Measurements from ENCODE around the gene CLHC1.

CLHC1 gene

DNA sequence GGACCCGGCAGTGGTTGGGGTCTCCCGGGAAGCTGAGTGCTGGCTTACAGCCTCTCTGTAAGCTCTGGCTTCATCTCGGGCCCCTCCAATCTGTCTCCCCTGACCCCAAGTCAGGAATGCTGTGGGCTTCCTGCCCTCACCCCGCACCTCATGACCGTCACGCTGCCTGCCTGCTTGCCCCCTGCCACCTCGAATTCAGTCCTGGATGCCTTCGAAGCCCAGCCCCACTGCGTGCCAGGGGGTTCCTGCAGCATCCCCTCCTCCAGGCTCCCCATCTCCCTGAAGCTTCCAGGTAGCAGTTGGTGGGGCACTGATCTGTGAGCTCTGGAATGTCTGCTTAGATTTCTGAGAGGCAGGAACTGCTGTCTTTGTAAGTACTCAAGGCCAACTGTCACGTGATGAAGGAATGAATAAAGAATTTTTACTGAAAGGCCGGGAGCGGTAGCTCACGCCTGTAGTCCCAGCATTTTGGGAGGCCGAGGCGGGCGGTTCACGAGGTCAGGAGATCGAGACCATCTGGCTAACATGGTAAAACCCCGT is 6.5 kb downstream of the CLHC1 start:
- H3K27me3 ChIP-seq (ENCODE audit: insufficient read depth, low read length, poor library complexity, severe bottlenecking) = no peaks in the 10 kb centered on the region
- no peak overlapping the region for H2AFZ ChIP-seq (ENCODE audit: low read length)
- H3K4me2 ChIP-seq (ENCODE audit: low read depth, low read length, poor library complexity, severe bottlenecking) = no peak overlapping the region
- H3K4me3 ChIP-seq (ENCODE audit: low read length, poor library complexity, severe bottlenecking) = no peak overlapping the region
- H3K36me3 ChIP-seq (ENCODE audit: insufficient read depth, low read length) = no peaks in the 10 kb centered on the region
- H3F3A ChIP-seq (ENCODE audit: low read depth) = no peaks in the 10 kb centered on the region
- no peaks in the 10 kb centered on the region for H4K20me1 ChIP-seq (ENCODE audit: insufficient read depth, low read length, poor library complexity, severe bottlenecking)
- H3K4me1 ChIP-seq (ENCODE audit: insufficient read depth, low read length, poor library complexity, severe bottlenecking) = peaks cover 13% of the 10 kb centered on the region
- H3K9ac ChIP-seq (ENCODE audit: low read depth, low read length, poor library complexity, severe bottlenecking) = no peak overlapping the region
- H3K9me2 ChIP-seq (replicated peaks; ENCODE audit: low read depth, low read length) = no peaks in the 10 kb centered on the region
- TF ChIP-seq, protein P1, sequence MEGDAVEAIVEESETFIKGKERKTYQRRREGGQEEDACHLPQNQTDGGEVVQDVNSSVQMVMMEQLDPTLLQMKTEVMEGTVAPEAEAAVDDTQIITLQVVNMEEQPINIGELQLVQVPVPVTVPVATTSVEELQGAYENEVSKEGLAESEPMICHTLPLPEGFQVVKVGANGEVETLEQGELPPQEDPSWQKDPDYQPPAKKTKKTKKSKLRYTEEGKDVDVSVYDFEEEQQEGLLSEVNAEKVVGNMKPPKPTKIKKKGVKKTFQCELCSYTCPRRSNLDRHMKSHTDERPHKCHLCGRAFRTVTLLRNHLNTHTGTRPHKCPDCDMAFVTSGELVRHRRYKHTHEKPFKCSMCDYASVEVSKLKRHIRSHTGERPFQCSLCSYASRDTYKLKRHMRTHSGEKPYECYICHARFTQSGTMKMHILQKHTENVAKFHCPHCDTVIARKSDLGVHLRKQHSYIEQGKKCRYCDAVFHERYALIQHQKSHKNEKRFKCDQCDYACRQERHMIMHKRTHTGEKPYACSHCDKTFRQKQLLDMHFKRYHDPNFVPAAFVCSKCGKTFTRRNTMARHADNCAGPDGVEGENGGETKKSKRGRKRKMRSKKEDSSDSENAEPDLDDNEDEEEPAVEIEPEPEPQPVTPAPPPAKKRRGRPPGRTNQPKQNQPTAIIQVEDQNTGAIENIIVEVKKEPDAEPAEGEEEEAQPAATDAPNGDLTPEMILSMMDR (conservative IDR thresholded peaks at IDR 0.05; ENCODE audit: low read length) = no peak
- TF ChIP-seq EZH2phosphoT487 (IDR thresholded peaks at IDR 0.05; ENCODE audit: borderline replicate concordance) = no peak
- 0 out of 2 replicates have a peak, but pooled peaks cover 2% of the 10 kb centered on the region for H3K79me2 ChIP-seq (ENCODE audit: insufficient read depth, low read length)
- H3K9me3 ChIP-seq (ENCODE audit: insufficient read depth, low read depth, low read length) = no peaks in the 10 kb centered on the region

DNA sequence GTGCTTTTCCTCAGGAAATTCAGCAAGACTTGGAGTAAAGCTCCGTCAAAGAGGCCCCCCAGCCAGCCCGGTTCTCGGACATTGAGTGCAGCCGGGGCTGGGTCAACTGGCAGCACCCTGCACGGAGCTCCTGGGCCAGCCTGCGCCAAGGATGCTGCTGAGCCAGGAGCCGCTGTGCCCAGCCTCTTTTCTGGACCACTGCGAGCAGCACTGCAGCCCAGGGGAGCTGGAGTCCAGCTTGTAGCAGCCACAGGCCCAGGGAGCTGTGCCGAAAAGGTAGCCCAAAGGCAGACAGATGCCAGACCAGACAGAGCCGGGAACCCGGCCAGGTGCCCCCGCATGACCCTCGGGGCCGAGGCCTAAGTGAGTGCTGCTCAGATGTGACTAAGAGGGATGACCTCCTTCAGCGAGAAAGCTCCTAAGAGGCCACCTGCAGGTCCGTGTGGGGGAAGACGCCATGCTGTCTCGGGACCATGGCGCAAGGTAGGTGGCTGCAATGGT is 7.3 kb downstream of the CLHC1 start:
- Histone ChIP-seq H3K4me1 (ENCODE audit: insufficient read depth, low read length, poor library complexity, severe bottlenecking) (peaks cover 13% of the 10 kb centered on the region), H3K4me2 (ENCODE audit: low read depth, low read length, poor library complexity, severe bottlenecking) (no peak overlapping the region), H3K9me2 (replicated peaks; ENCODE audit: low read depth, low read length) (no peaks in the 10 kb centered on the region), H4K20me1 (ENCODE audit: insufficient read depth, low read length, poor library complexity, severe bottlenecking) (no peaks in the 10 kb centered on the region), H3K36me3 (ENCODE audit: insufficient read depth, low read length) (no peaks in the 10 kb centered on the region), H3K27me3 (ENCODE audit: insufficient read depth, low read length, poor library complexity, severe bottlenecking) (no peaks in the 10 kb centered on the region), H3K9ac (ENCODE audit: low read depth, low read length, poor library complexity, severe bottlenecking) (no peak overlapping the region), H2AFZ (ENCODE audit: low read length) (no peak overlapping the region), H3K9me3 (ENCODE audit: insufficient read depth, low read depth, low read length) (no peaks in the 10 kb centered on the region), H3F3A (ENCODE audit: low read depth) (no peaks in the 10 kb centered on the region), H3K4me3 (ENCODE audit: low read length, poor library complexity, severe bottlenecking) (no peak overlapping the region), H3K79me2 (ENCODE audit: insufficient read depth, low read length) (no peaks in the 10 kb centered on the region)
- TF ChIP-seq, protein P1 (conservative IDR thresholded peaks at IDR 0.05; ENCODE audit: low read length) = no peak
- no peak for TF ChIP-seq EZH2phosphoT487 (IDR thresholded peaks at IDR 0.05; ENCODE audit: borderline replicate concordance)

DNA sequence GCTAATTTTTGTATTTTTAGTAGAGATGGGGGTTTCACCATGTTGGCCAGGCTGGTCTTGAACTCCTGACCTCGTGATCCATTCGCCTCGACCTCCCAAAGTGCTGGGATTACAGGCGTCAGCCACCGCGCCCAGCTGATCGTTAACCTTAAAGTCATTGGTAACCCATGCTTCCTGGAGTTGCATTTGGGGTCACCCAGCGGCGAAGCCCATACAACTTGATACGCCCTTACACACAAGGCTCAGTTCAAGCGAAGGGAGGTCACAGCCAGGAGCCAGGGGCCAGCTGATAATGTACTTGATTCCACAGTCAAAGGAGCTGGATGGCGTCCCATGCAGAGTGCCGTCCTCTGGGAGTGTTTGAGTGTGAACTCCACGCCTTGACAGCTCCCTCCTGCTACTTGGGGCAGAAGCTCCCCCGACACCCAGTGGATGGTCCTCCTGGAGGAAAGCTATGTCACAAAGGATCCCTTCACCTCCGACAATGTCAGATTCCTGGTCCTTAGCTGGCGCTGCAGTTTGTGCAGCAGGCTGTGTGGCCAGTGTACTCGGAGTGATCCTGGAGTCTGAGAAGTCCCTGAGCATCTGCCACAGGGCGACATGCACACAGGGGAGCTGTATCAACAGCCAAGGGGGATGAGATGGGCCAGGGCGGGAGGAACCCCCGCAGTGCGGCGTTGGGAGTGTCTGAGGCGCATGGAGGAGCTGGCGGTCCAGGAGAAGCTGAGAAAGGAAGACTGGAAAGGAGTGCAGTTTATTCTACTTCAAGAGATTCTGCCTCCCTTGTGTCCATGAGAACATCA is 7.9 kb downstream of the CLHC1 start:
- Histone ChIP-seq H3K27me3 (ENCODE audit: insufficient read depth, low read length, poor library complexity, severe bottlenecking) (no peaks in the 10 kb centered on the region), H3K4me2 (ENCODE audit: low read depth, low read length, poor library complexity, severe bottlenecking) (no peak overlapping the region), H3K9ac (ENCODE audit: low read depth, low read length, poor library complexity, severe bottlenecking) (no peak overlapping the region), H3K4me1 (ENCODE audit: insufficient read depth, low read length, poor library complexity, severe bottlenecking) (peaks cover 13% of the 10 kb centered on the region), H4K20me1 (ENCODE audit: insufficient read depth, low read length, poor library complexity, severe bottlenecking) (no peaks in the 10 kb centered on the region), H3F3A (ENCODE audit: low read depth) (no peaks in the 10 kb centered on the region), H3K4me3 (ENCODE audit: low read length, poor library complexity, severe bottlenecking) (no peak overlapping the region), H3K9me3 (ENCODE audit: insufficient read depth, low read depth, low read length) (no peaks in the 10 kb centered on the region), H2AFZ (ENCODE audit: low read length) (no peak overlapping the region), H3K36me3 (ENCODE audit: insufficient read depth, low read length) (no peaks in the 10 kb centered on the region), H3K79me2 (ENCODE audit: insufficient read depth, low read length) (no peaks in the 10 kb centered on the region), H3K9me2 (replicated peaks; ENCODE audit: low read depth, low read length) (no peaks in the 10 kb centered on the region)
- TF ChIP-seq, protein P1 (conservative IDR thresholded peaks at IDR 0.05; ENCODE audit: low read length) = no peak
- TF ChIP-seq EZH2phosphoT487 (IDR thresholded peaks at IDR 0.05; ENCODE audit: borderline replicate concordance) = no peak
